Measurements from ENCODE around the gene ACBD6.

Gene ACBD6

GRCh38 chr1:180269645-180270529 is 232.5 kb downstream of the ACBD6 start:
- no peak for DNase-seq (ENCODE audit: low spot score)

- DNase-seq (ENCODE audit: low spot score), result no peak
These were observed 233.8 kb downstream of the ACBD6 start for GRCh38 chr1:180268556-180269075.

- DNase-seq (ENCODE audit: low spot score), result no peak
These were observed 234.4 kb downstream of the ACBD6 start for GRCh38 chr1:180267761-180268555.

GRCh38 chr1:180267211-180267561 is 235.2 kb downstream of the ACBD6 start:
- DNase-seq (ENCODE audit: low spot score), result no peak

- no peak for DNase-seq (ENCODE audit: low spot score)
These were observed 235.8 kb downstream of the ACBD6 start for GRCh38 chr1:180266275-180267210.

- no peak for DNase-seq (ENCODE audit: low spot score)
These were observed 236.5 kb downstream of the ACBD6 start for GRCh38 chr1:180265871-180266270.

- DNase-seq (ENCODE audit: low spot score), result no peak
These were observed 237.2 kb downstream of the ACBD6 start for GRCh38 chr1:180265201-180265600.

GRCh38 chr1:180264595-180264994 is 237.8 kb downstream of the ACBD6 start:
- DNase-seq (ENCODE audit: low spot score), result no peak

GRCh38 chr1:180262628-180263488 is 239.5 kb downstream of the ACBD6 start:
- DNase-seq (ENCODE audit: low spot score), result no peak

- DNase-seq (ENCODE audit: low spot score), result no peak
These were observed 240.7 kb downstream of the ACBD6 start for GRCh38 chr1:180261524-180262155.

- DNase-seq (ENCODE audit: low spot score), result no peak
These were observed 241.3 kb downstream of the ACBD6 start for GRCh38 chr1:180261030-180261429.

- no peak for DNase-seq (ENCODE audit: low spot score)
These were observed 241.8 kb downstream of the ACBD6 start for GRCh38 chr1:180260541-180260940.

- no peak for DNase-seq (ENCODE audit: low spot score)
These were observed 242.7 kb downstream of the ACBD6 start for GRCh38 chr1:180259431-180260338.

- DNase-seq (ENCODE audit: low spot score), result no peak
These were observed 243.4 kb downstream of the ACBD6 start for GRCh38 chr1:180258935-180259334.

- no peak for DNase-seq (ENCODE audit: low spot score)
These were observed 244.1 kb downstream of the ACBD6 start for GRCh38 chr1:180258290-180258689.

- no peak for DNase-seq (ENCODE audit: low spot score)
These were observed 244.9 kb downstream of the ACBD6 start for GRCh38 chr1:180257486-180257885.

- no peak for DNase-seq (ENCODE audit: low spot score)
These were observed 245.4 kb downstream of the ACBD6 start for GRCh38 chr1:180257028-180257386.

GRCh38 chr1:180256341-180257027 is 245.9 kb downstream of the ACBD6 start:
- DNase-seq (ENCODE audit: low spot score), result no peak

Measured in CD4-positive, alpha-beta T cell treated with Interleukin-15 for 4 hours (primary cell).